PC-3 (cell line): Measurements from ENCODE around the gene JAG2. TPM values are rescaled to one million over a fixed set of nuclear protein-coding genes. Genes with fewer than 3 reads are reported as not detected.

Source experiments
- ATAC-seq: fragments of 200-7000 bp; cut with Tn5 transposase; 2 replicates; pipeline ENCODE4 v1.9.1; 2020; ENCODE audit warnings: mild to moderate bottlenecking, moderate library complexity
- BruUV-seq: library from RNA; stranded (reverse); fragments of 400-500 nt; replicated peaks from 2 replicates; lab custom pipeline; 2021; lab: Mats Ljungman, UMichigan
- CTCF ChIA-PET: fragments of 300-600 bp; sonication (Branson Sonifier 250); formaldehyde crosslinking; loops from one replicate; lab custom pipeline; 2022; ENCODE audit warnings: antibody characterized with exemption; lab: Charles Lee
- POLR2A ChIA-PET: fragments of 300-600 bp; sonication (Branson Sonifier 250); formaldehyde crosslinking; loops from one replicate; lab custom pipeline; 2022; ENCODE audit warnings: antibody characterized with exemption; ENCODE audit not compliant: unreplicated experiment; lab: Charles Lee
- DNase-seq: peaks from one replicate; pipeline ENCODE4 v3.0.0-alpha.2; 2015
- H2AFZ ChIP-seq: fragments of 300-600 bp; sonication (generic); 2 replicates; pipeline ENCODE4 v1.6.0; 2016; ENCODE audit warnings: antibody characterized with exemption, low read length
- H3F3A ChIP-seq: fragments of 300-600 bp; sonication (generic); one replicate; pipeline ENCODE4 v1.6.0; 2017; ENCODE audit warnings: antibody characterized with exemption, low read length, control low read depth, mild to moderate bottlenecking; ENCODE audit not compliant: unreplicated experiment
- H3K27ac ChIP-seq: fragments of 300-600 bp; sonication (generic); 2 replicates; pipeline ENCODE4 v1.5.1; 2016; ENCODE audit warnings: mild to moderate bottlenecking, low read length
- H3K27me3 ChIP-seq: fragments of 300-600 bp; sonication (generic); 2 replicates; pipeline ENCODE4 v1.6.1; 2016; ENCODE audit warnings: low read length, mixed read lengths
- H3K36me3 ChIP-seq: fragments of 300-600 bp; sonication (generic); 2 replicates; pipeline ENCODE4 v1.6.1; 2016; ENCODE audit warnings: low read depth, mixed run types, low read length, mixed read lengths
- H3K4me1 ChIP-seq: fragments of 300-600 bp; sonication (generic); 2 replicates; pipeline ENCODE4 v1.5.1; 2016; ENCODE audit warnings: low read length; ENCODE audit not compliant: insufficient read depth
- H3K4me2 ChIP-seq: fragments of 300-600 bp; sonication (generic); 2 replicates; pipeline ENCODE4 v1.6.0; 2016; ENCODE audit warnings: low read length
- H3K4me3 ChIP-seq: fragments of 300-600 bp; sonication (generic); 2 replicates; pipeline ENCODE4 v1.5.1; 2016; ENCODE audit warnings: mild to moderate bottlenecking, low read length, mixed read lengths
- H3K79me2 ChIP-seq: fragments of 300-600 bp; sonication (generic); 2 replicates; pipeline ENCODE4 v1.6.1; 2017; ENCODE audit warnings: low read length, mixed read lengths
- H3K9ac ChIP-seq: fragments of 300-600 bp; sonication (generic); 2 replicates; pipeline ENCODE4 v1.6.0; 2016; ENCODE audit warnings: mild to moderate bottlenecking, low read length
- H3K9me2 ChIP-seq: fragments of 300-600 bp; sonication (generic); replicated peaks from 2 replicates; pipeline ENCODE4 v1.6.1; 2016; ENCODE audit warnings: mixed run types, low read length, mixed read lengths
- H3K9me3 ChIP-seq: fragments of 300-600 bp; sonication (generic); 2 replicates; pipeline ENCODE4 v1.6.1; 2016; ENCODE audit warnings: low read length, mixed read lengths
- H4K20me1 ChIP-seq: fragments of 300-600 bp; sonication (generic); 2 replicates; pipeline ENCODE4 v1.6.1; 2016; ENCODE audit warnings: low read length, mixed read lengths
- EZH2 ChIP-seq: fragments of 300-600 bp; sonication (generic); IDR thresholded peaks from one replicate; pipeline ENCODE4 v1.6.1; 2017; ENCODE audit warnings: antibody characterized with exemption, mild to moderate bottlenecking, low read length; ENCODE audit not compliant: unreplicated experiment
- EZH2phosphoT487 ChIP-seq: fragments of 300-600 bp; sonication (generic); IDR thresholded peaks from 2 replicates; pipeline ENCODE4 v1.6.1; 2018; ENCODE audit warnings: mild to moderate bottlenecking, antibody characterized with exemption, low read length, borderline replicate concordance
- intact Hi-C: fragments of 100-400 bp; cut with micrococcal nuclease; formaldehyde crosslinking; loops from 2 replicates; pipeline ENCODE4 v1.9.0; 2023
- total RNA-seq: library from RNA; depleted of rRNA; stranded (reverse); fragments of >200 nt; gene quantifications from 2 replicates; pipeline ENCODE4 v1.2.3, GENCODE V29; 2014
- TF ChIP-seq, protein P1 (sequence below): fragments of 300-600 bp; sonication (generic); conservative IDR thresholded peaks from 2 replicates; pipeline ENCODE4 v1.5.1; 2017; ENCODE audit warnings: antibody characterized with exemption, low read depth, mild to moderate bottlenecking, low read length

The JAG2 gene
- total RNA-seq, 1 experiment from 2014 or later = 57.1 TPM

- intact Hi-C loops = no loop called here
- no peak overlapping the region for H3K27ac ChIP-seq
- ATAC-seq (no peak), DNase-seq (no peak)
- H3K79me2 ChIP-seq = peaks cover 68% of the 10 kb centered on the region
- no peak overlapping the region for H3K4me2 ChIP-seq
- no peaks in the 10 kb centered on the region for H3K36me3 ChIP-seq
- no peak overlapping the region for H3K4me3 ChIP-seq
- H2AFZ ChIP-seq = no peak overlapping the region
- no peak for TF ChIP-seq EZH2phosphoT487
- no peak for TF ChIP-seq EZH2
- TF ChIP-seq, protein P1, sequence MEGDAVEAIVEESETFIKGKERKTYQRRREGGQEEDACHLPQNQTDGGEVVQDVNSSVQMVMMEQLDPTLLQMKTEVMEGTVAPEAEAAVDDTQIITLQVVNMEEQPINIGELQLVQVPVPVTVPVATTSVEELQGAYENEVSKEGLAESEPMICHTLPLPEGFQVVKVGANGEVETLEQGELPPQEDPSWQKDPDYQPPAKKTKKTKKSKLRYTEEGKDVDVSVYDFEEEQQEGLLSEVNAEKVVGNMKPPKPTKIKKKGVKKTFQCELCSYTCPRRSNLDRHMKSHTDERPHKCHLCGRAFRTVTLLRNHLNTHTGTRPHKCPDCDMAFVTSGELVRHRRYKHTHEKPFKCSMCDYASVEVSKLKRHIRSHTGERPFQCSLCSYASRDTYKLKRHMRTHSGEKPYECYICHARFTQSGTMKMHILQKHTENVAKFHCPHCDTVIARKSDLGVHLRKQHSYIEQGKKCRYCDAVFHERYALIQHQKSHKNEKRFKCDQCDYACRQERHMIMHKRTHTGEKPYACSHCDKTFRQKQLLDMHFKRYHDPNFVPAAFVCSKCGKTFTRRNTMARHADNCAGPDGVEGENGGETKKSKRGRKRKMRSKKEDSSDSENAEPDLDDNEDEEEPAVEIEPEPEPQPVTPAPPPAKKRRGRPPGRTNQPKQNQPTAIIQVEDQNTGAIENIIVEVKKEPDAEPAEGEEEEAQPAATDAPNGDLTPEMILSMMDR = no peak
- no peaks in the 10 kb centered on the region for H3F3A ChIP-seq
- no peaks in the 10 kb centered on the region for H3K9me2 ChIP-seq
- H3K4me1 ChIP-seq = peaks cover 21% of the 10 kb centered on the region
- BruUV-seq = no TSS peak
- H3K9ac ChIP-seq = no peak overlapping the region
- H3K9me3 ChIP-seq = no peaks in the 10 kb centered on the region
- peaks cover 15% of the 10 kb centered on the region; the same call in 1 of the 2 replicates for H4K20me1 ChIP-seq
- H3K27me3 ChIP-seq = no peaks in the 10 kb centered on the region
- POLR2A ChIA-PET = no interaction called here
- CTCF ChIA-PET = no interaction called here
These were observed 5.4 kb downstream of the JAG2 start for GRCh38 chr14:105163040-105163742.

GRCh38 chr14:105162669-105162979 lies 6.0 kb downstream of the JAG2 start:
- Histone ChIP-seq H4K20me1 (peaks cover 15% of the 10 kb centered on the region; the same call in 1 of the 2 replicates), H3K4me2 (no peak overlapping the region), H3K9me2 (no peaks in the 10 kb centered on the region), H3K27ac (no peak overlapping the region), H3K27me3 (no peaks in the 10 kb centered on the region), H3K36me3 (no peaks in the 10 kb centered on the region), H3K9me3 (no peaks in the 10 kb centered on the region), H3K9ac (no peak overlapping the region), H2AFZ (no peak overlapping the region), H3K4me1 (peaks cover 21% of the 10 kb centered on the region), H3K4me3 (no peak overlapping the region), H3F3A (no peaks in the 10 kb centered on the region), H3K79me2 (peaks cover 66% of the 10 kb centered on the region)
- ATAC-seq (no peak), DNase-seq (no peak)
- TF ChIP-seq EZH2 (no peak), EZH2phosphoT487 (no peak)
- TF ChIP-seq, protein P1 = no peak
- BruUV-seq = no TSS peak
- ChIA-PET POLR2A (no interaction called here), CTCF (no interaction called here)
- intact Hi-C loops = no loop called here

- Histone ChIP-seq H2AFZ (no peak overlapping the region), H3K4me1 (peaks cover 20% of the 10 kb centered on the region), H3K36me3 (no peaks in the 10 kb centered on the region), H3K9me2 (no peaks in the 10 kb centered on the region), H3K27me3 (no peaks in the 10 kb centered on the region), H3K79me2 (peaks cover 64% of the 10 kb centered on the region), H3K27ac (no peak overlapping the region), H3K9me3 (no peaks in the 10 kb centered on the region), H3F3A (no peaks in the 10 kb centered on the region), H3K4me2 (no peak overlapping the region), H4K20me1 (peaks cover 15% of the 10 kb centered on the region; the same call in 1 of the 2 replicates), H3K4me3 (no peak overlapping the region), H3K9ac (no peak overlapping the region)
- POLR2A ChIA-PET = no interaction called here
- TF ChIP-seq, protein P1 = no peak
- TF ChIP-seq EZH2 = no peak
- TF ChIP-seq EZH2phosphoT487 = no peak
- ATAC-seq = no peak
- intact Hi-C loops = no loop called here
- BruUV-seq = no TSS peak
- DNase-seq = peak; percentile 16
- CTCF ChIA-PET = no interaction called here
These were observed 6.5 kb downstream of the JAG2 start for GRCh38 chr14:105161964-105162668.
